ENCODE measurements around the gene CCDC191.
A peak's percentile ranks its signal among the peaks of the same experiment; 100 is the strongest.

The CCDC191 gene

GRCh38 chr3:114052216-114052615 lies 4.1 kb downstream of the CCDC191 start:
- no peak for DNase-seq

GRCh38 chr3:114043205-114043604 lies 13.1 kb downstream of the CCDC191 start:
- no peak for DNase-seq

GRCh38 chr3:114035896-114036295 lies 20.4 kb downstream of the CCDC191 start:
- no peak for DNase-seq

GRCh38 chr3:114034787-114035545 lies 21.4 kb downstream of the CCDC191 start:
- no peak for DNase-seq

GRCh38 chr3:114034211-114034610 lies 22.1 kb downstream of the CCDC191 start:
- no peak for DNase-seq

- DNase-seq, result no peak
These were observed 22.6 kb downstream of the CCDC191 start for GRCh38 chr3:114033721-114034120.

GRCh38 chr3:114026331-114026730 lies 30.0 kb downstream of the CCDC191 start:
- no peak for DNase-seq

- no peak for DNase-seq
These were observed 30.9 kb downstream of the CCDC191 start for GRCh38 chr3:114025451-114025850.

GRCh38 chr3:114022145-114022802 lies 34.1 kb downstream of the CCDC191 start:
- peak; percentile 15 for DNase-seq

GRCh38 chr3:114020907-114021306 lies 35.4 kb downstream of the CCDC191 start:
- DNase-seq, result no peak

GRCh38 chr3:114019486-114019885 lies 36.8 kb downstream of the CCDC191 start:
- DNase-seq, result no peak

GRCh38 chr3:114014211-114014610 lies 42.1 kb downstream of the CCDC191 start:
- DNase-seq, result no peak

- DNase-seq, result no peak
These were observed 45.1 kb downstream of the CCDC191 start for GRCh38 chr3:114011059-114011797.

GRCh38 chr3:114005481-114005880 lies 50.8 kb downstream of the CCDC191 start:
- no peak for DNase-seq

- peak; percentile 76 for DNase-seq
These were observed 70.8 kb downstream of the CCDC191 start for GRCh38 chr3:113985541-113985940.

GRCh38 chr3:113983544-113983943 lies 72.8 kb downstream of the CCDC191 start:
- no peak for DNase-seq

GRCh38 chr3:113981803-113982202 lies 74.5 kb downstream of the CCDC191 start:
- peak; percentile 64 for DNase-seq

GRCh38 chr3:113979916-113980315 lies 76.4 kb downstream of the CCDC191 start:
- no peak for DNase-seq

- DNase-seq, result no peak
These were observed 78.5 kb downstream of the CCDC191 start for GRCh38 chr3:113977822-113978221.

- no peak for DNase-seq
These were observed 87.3 kb downstream of the CCDC191 start for GRCh38 chr3:113968986-113969385.

GRCh38 chr3:113966172-113966571 lies 90.2 kb downstream of the CCDC191 start:
- DNase-seq, result no peak

GRCh38 chr3:113963879-113964278 lies 92.4 kb downstream of the CCDC191 start:
- DNase-seq, result no peak

- DNase-seq, result no peak
These were observed 102.1 kb downstream of the CCDC191 start for GRCh38 chr3:113954091-113954685.
